HFF-Myc (cell line): ENCODE data around the gene RPL27.
"Not testable (repeated sequence)": the region's sequence is repeated elsewhere in the genome, so short reads cannot be mapped to it uniquely, and the experiment has no call there.

Experiments
- DNase-seq: peaks from one replicate; pipeline ENCODE4 v3.0.0-alpha.2; 2011; ENCODE audit warnings: low read depth; ENCODE audit errors: extremely low read depth
- H3K4me3 ChIP-seq: replicated peaks from 2 replicates; pipeline ENCODE4 v1.5.1; 2011; ENCODE audit warnings: low read depth, mild to moderate bottlenecking, control low read depth, low read length
- TF ChIP-seq, protein P1 (sequence below): IDR thresholded peaks from 2 replicates; pipeline ENCODE4 v1.5.1; 2012; ENCODE audit warnings: mild to moderate bottlenecking, low read depth, low read length, control low read depth; ENCODE audit errors: missing control alignments

RPL27 gene

GRCh38 chr17:42985225-42985624 is 13.0 kb upstream of the RPL27 start:
- no peak for DNase-seq
- no peak overlapping the region for H3K4me3 ChIP-seq
- TF ChIP-seq, protein P1, sequence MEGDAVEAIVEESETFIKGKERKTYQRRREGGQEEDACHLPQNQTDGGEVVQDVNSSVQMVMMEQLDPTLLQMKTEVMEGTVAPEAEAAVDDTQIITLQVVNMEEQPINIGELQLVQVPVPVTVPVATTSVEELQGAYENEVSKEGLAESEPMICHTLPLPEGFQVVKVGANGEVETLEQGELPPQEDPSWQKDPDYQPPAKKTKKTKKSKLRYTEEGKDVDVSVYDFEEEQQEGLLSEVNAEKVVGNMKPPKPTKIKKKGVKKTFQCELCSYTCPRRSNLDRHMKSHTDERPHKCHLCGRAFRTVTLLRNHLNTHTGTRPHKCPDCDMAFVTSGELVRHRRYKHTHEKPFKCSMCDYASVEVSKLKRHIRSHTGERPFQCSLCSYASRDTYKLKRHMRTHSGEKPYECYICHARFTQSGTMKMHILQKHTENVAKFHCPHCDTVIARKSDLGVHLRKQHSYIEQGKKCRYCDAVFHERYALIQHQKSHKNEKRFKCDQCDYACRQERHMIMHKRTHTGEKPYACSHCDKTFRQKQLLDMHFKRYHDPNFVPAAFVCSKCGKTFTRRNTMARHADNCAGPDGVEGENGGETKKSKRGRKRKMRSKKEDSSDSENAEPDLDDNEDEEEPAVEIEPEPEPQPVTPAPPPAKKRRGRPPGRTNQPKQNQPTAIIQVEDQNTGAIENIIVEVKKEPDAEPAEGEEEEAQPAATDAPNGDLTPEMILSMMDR, result no peak

GRCh38 chr17:42989141-42989540 is 9.1 kb upstream of the RPL27 start:
- TF ChIP-seq, protein P1, result no peak
- no peak overlapping the region for H3K4me3 ChIP-seq
- no peak for DNase-seq

- DNase-seq, result no peak
- TF ChIP-seq, protein P1, result no peak
- H3K4me3 ChIP-seq, result no peak overlapping the region
Measured at GRCh38 chr17:42989726-42990652, 8.2 kb upstream of the RPL27 start.

GRCh38 chr17:42991471-42991870 is 6.7 kb upstream of the RPL27 start:
- TF ChIP-seq, protein P1, result no peak
- DNase-seq, result no peak
- H3K4me3 ChIP-seq, result no peak overlapping the region

- TF ChIP-seq, protein P1, result no peak
Measured at GRCh38 chr17:42992872-42993271, 5.3 kb upstream of the RPL27 start.

DNA sequence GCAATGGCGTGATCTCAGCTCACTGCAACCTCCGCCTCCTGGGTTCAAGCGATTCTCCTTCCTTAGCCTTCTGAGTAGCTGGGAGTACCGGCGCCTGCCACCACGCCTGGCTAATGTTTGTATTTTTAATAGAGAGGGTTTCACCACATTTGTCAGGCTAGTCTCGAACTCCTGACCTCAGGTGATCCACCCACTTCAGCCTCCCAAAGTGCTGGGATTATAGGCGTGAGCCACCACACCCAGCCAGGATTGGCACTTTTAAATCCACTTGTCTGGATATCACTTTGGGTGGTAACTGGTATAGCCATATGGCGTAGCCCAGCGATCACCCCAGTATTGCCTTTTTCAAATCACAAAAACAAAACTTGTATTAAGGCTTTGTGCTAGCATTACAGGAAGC is 4.3 kb upstream of the RPL27 start:
- not testable (repeated sequence) for DNase-seq, H3K4me3 ChIP-seq

More at GRCh38 chr17:42992872-42993271, 5.3 kb upstream of the RPL27 start:
- H3K4me3 ChIP-seq, result no peak overlapping the region
- DNase-seq, result no peak

GRCh38 chr17:42997390-42997983 is 732 bp upstream of the RPL27 start:
- peak overlapping the region; percentile 10; the same call in 1 of the 2 replicates for H3K4me3 ChIP-seq
- TF ChIP-seq, protein P1, result no peak
- no peak for DNase-seq
